GM18951 (cell line): Measurements from ENCODE around the gene ZNRF3.

ENCODE experiments used
- POLR2A ChIP-seq: IDR thresholded peaks from 4 replicates; pipeline ENCODE4 v1.6.1; 2011; ENCODE audit warnings: mild to moderate bottlenecking; ENCODE audit not compliant: insufficient read length, insufficient read depth; ENCODE audit errors: extremely low read depth
- in situ Hi-C: fragments of 300-500 bp; cut with MboI; formaldehyde crosslinking; loops from one replicate; pipeline ENCODE4 v1.12.0; 2022; ENCODE audit warnings: low sequenced_read_pairs, mixed read lengths, inconsistent platforms; ENCODE audit not compliant: unreplicated experiment

The ZNRF3 gene

GRCh38 chr22:28922540-28923244 lies 39.3 kb downstream of the ZNRF3 start:
- TF ChIP-seq POLR2A = no peak
- in situ Hi-C loops = no loop called here

GRCh38 chr22:28923826-28924732 lies 40.7 kb downstream of the ZNRF3 start:
- in situ Hi-C loops = no loop called here
- no peak for TF ChIP-seq POLR2A

GRCh38 chr22:28925916-28926315 lies 42.5 kb downstream of the ZNRF3 start:
- in situ Hi-C loops = no loop called here
- no peak for TF ChIP-seq POLR2A

- in situ Hi-C loops = no loop called here
- no peak for TF ChIP-seq POLR2A
These were observed 44.3 kb downstream of the ZNRF3 start for GRCh38 chr22:28927630-28928029.

GRCh38 chr22:28929197-28929596 lies 45.8 kb downstream of the ZNRF3 start:
- TF ChIP-seq POLR2A = no peak
- in situ Hi-C loops = no loop called here

GRCh38 chr22:28930357-28931007 lies 47.1 kb downstream of the ZNRF3 start:
- in situ Hi-C loops = no loop called here
- no peak for TF ChIP-seq POLR2A

GRCh38 chr22:28931844-28932567 lies 48.6 kb downstream of the ZNRF3 start:
- in situ Hi-C loops = no loop called here

GRCh38 chr22:28933321-28933720 lies 49.9 kb downstream of the ZNRF3 start:
- no peak for TF ChIP-seq POLR2A
- in situ Hi-C loops = no loop called here

More at GRCh38 chr22:28931844-28932567, 48.6 kb downstream of the ZNRF3 start:
- no peak for TF ChIP-seq POLR2A

- no peak for TF ChIP-seq POLR2A
- in situ Hi-C loops = no loop called here
These were observed 50.7 kb downstream of the ZNRF3 start for GRCh38 chr22:28934026-28934425.

GRCh38 chr22:28935140-28935539 lies 51.8 kb downstream of the ZNRF3 start:
- in situ Hi-C loops = no loop called here
- no peak for TF ChIP-seq POLR2A

GRCh38 chr22:28935713-28936112 lies 52.3 kb downstream of the ZNRF3 start:
- in situ Hi-C loops = no loop called here

GRCh38 chr22:28936200-28936599 lies 52.8 kb downstream of the ZNRF3 start:
- no peak for TF ChIP-seq POLR2A
- in situ Hi-C loops = no loop called here

More at GRCh38 chr22:28935713-28936112, 52.3 kb downstream of the ZNRF3 start:
- TF ChIP-seq POLR2A = no peak
